GM18520 (cell line): ENCODE measurements around the gene ALDH4A1.
A peak's percentile ranks its signal among the peaks of the same experiment; 100 is the strongest.

ENCODE experiments used
- ATAC-seq: cut with Tn5 transposase; IDR thresholded peaks from one replicate; pipeline ENCODE4 v1.9.1; 2021; ENCODE audit not compliant: unreplicated experiment

The ALDH4A1 gene, protein sequence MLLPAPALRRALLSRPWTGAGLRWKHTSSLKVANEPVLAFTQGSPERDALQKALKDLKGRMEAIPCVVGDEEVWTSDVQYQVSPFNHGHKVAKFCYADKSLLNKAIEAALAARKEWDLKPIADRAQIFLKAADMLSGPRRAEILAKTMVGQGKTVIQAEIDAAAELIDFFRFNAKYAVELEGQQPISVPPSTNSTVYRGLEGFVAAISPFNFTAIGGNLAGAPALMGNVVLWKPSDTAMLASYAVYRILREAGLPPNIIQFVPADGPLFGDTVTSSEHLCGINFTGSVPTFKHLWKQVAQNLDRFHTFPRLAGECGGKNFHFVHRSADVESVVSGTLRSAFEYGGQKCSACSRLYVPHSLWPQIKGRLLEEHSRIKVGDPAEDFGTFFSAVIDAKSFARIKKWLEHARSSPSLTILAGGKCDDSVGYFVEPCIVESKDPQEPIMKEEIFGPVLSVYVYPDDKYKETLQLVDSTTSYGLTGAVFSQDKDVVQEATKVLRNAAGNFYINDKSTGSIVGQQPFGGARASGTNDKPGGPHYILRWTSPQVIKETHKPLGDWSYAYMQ

DNA sequence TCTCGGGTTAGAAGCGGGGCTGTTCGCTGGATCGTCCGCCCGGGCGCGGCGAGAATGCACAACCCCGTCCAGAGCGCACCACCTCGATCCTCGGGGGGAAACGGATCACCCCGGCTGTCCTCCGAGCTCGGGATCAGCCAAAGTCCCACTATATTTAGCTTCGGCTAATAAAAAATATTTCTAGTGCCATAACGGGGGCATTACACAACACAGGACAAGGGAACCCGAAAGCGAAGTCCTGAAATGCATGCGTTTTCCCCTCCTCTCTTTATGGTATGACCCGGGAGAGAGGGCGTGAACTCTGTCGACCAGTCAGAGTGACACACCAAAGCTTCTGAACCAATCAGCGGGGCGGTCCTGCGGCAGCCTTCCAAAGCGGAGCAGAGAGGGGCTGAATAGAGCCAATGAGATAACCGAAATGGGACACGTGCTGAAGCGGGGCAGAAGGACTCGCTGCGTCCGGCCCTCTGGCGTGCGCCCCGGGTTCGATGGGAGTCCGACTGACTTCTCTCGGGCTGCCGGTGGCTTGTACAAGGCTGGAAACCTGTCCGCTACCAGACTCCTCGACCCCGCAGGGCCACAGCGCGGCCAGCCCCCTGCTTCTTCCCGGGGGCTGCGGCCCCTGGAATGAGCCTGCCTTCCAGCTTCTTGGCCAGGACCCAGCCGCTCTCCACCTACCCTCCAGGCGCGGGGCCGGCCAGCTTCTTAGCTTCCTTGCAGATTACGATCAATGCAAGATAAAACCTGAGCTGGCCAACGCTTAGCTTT is at the start of gene ALDH4A1:
Gene ALDH4A1, minus strand, starts transcription at position 33 of the 768 bp plus-strand sequence. Its CDS starts 32 bp downstream, at position 1.
- peak; percentile 95 for ATAC-seq

DNA sequence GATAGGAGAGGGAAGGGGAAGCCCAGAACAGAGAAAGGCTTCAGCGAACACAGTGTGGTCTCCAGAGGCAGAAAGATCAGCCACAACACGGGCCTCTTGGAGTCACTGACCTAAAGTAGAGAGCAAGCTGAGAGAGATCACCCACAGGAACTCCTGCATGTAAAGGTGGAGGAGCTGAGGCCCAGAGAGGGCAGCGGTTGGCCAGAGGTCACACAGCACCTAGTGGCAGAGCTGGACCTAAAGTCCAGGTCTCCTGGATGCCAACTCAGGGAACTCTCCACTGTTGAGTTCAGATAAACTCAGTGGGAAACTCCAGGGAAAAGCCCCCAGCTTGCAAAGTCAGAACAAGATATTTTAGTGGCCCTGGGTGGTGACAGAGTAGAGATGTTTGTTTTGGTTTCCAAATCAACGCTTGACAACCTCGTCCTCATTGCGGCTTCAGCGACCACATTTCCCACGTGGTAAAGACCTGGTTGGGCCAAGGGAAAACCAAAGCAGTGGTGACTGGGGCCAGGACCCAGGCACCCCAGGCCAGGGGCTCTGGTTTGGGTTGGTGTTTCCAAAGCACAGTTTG is 49.5 kb upstream of the ALDH4A1 start:
- peak; percentile 39 for ATAC-seq

DNA sequence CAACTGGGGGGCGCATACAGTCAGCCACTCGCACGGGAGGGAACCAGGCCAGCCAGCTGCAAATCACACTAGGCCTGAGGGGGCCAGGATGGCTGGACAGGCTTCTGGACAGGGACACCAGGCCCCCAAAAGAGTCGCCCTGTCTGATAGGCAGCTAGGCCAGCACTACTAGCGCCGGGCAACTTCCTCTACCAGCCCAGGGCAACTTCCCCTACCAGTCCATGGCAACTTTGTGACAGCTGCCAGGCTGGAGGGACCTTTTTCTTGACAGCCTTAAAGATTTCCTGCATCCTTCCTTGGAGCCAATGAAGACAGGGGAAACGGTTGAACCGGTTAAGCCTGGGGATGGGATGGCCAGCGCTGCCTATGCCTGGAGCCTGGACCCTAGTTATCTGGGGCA is 49.1 kb upstream of the ALDH4A1 start:
- no peak for ATAC-seq

DNA sequence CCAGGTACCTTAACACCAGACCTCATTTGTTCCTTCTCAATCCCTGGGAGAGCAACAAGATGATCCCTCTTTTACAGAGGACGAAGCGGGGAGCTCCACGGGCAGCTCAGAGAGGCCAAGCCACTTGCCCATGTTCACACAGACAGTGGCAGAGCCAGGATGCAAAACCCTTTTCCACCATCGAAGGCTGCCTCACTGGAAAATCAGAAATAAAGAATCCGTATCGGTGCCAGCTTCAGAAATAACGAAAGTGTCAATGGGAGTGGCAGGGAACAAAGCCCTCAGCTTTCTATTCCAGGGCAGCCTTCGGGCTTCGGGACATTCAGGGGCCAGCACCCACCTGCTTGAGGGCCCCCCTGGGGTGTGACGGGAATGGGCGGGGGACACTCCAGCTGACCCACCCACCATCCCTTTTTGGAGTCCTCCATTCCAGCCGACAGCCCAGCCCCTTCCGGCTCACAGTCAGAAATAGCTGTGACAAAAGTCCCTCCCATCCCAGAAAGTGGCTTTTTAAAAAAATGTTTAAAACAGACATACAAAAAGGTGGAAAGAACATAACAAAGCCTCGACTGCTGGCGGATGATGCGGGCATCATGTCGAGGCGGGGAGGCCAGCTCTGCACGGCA is 48.2 kb upstream of the ALDH4A1 start:
- no peak for ATAC-seq

DNA sequence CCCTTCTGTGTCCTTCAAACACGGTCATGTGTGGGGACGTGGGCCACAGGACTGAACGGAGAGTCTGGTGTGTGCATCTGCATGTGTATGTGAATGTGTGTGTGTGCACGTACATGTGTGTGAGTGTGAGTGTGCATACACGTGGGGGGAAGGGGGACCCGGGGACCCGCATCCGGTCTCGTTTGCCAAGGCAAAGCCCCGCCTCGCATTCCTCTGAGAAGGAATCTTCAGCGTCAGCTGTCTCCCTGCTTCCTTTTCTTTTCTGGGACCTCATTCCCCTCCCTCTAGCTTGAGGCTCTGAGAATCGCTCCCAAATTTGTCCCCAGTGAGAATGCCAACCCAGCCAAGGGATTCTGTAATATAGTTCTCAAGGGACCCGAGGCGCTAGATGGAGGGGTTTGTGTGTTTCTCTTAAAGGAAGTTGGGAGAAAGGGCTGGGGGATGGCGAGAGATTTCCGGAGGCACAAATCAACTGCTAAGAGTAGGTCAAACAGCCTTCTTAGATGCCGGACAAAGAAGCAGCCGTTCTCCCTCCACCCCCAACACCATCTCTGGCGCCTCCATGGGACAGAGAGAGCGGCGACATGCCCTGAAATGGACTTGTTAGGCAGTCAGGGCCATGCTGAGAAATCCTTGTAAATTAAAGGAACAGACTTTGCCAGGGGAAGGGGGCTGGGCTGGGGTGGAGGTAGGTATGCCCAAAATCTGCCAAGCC is 47.5 kb upstream of the ALDH4A1 start:
- no peak for ATAC-seq

DNA sequence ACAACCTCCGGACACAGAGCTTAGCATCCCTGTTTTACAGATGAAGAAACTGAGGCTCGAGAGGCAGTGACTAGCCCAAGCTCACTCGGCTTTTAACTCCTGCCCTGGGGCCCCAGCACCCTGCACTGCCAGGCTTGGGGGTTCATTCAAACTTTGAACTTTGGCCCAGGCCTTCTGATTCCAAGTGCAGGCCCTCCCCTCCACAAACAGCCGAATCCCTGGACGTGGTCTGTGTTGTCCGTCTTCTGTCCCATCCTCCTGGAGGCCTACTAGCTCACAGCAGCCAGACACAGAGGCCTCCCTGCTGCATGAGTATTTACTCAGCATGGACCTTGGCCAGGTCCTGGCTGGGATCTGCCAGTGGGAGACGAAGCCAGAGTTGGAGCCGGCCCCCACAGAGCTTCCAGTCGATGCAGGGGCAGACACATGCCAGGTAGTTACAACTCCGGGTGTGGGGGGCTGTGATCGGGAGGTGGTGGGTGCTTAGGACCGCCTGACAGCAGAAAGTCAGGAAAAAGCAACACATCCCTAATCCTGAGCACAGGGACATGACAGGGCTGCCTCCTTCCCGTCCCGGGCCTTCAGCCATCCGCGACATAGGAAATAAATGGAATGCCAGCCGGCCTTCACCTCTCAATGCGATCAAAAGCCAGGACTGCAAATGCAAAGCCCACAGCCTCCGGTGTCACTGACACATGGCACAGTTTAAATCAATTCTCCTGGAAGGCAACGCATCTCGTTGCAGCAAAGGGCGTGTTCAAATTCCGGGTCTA is 46.7 kb upstream of the ALDH4A1 start:
- ATAC-seq, result no peak

DNA sequence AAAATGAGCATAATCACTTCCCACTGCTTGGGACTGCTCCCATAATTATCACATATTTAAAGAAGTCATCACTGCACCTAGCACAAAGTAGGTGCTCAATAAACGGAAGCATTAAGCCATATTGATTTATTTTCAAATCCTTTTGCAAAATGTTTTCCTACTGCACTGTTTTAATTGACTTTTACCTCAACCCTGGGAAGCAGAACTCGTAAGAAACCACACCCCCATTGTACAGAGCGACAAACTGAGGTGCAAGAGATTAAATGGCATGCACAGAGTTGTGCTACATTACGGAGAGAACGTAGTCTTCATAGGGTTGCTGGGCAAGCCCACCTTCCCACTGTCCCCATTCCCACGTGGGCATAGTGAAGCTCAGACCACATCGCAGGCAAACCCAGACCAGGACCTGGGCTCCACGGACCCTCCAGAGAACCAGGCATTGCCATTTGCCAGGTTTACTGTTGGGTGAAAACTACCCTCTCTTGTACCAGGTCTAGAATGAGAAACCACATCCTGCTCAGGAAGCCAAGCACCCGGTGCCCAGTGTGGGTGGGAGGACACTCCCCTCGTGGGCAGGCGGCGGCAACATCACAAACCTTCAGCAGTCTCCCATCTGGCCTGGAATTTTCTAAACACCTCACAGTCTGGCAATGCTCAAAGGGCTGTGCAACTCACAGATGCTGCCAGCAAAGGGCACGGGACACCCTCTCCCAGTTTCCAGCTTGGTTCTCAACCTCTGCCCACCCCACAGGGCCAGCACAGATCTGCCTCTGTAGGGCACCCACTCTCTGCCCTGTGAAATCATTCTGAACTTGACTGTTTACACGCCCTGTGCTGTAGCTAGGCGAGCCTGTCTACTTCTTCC is 45.9 kb upstream of the ALDH4A1 start:
- ATAC-seq, result no peak

DNA sequence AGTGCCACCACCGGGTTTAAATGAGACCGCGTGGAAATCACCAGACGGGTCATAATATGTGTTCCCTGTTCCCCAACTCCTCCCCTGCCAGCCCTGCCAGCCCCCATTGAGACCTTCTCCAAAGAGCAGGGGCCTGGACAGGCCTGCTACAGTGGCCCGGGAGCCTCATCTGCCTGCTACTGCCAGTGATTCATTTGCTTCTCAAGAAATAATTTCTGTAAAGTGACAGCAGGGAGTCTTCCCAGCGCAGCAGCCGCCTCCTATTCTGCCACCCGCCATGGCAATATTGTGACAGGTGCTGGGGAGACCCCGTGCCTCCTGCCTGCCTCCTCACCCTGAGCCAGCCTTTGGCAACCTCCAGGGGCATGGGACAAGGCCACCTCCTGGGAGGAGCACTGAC is 45.2 kb upstream of the ALDH4A1 start:
- no peak for ATAC-seq

DNA sequence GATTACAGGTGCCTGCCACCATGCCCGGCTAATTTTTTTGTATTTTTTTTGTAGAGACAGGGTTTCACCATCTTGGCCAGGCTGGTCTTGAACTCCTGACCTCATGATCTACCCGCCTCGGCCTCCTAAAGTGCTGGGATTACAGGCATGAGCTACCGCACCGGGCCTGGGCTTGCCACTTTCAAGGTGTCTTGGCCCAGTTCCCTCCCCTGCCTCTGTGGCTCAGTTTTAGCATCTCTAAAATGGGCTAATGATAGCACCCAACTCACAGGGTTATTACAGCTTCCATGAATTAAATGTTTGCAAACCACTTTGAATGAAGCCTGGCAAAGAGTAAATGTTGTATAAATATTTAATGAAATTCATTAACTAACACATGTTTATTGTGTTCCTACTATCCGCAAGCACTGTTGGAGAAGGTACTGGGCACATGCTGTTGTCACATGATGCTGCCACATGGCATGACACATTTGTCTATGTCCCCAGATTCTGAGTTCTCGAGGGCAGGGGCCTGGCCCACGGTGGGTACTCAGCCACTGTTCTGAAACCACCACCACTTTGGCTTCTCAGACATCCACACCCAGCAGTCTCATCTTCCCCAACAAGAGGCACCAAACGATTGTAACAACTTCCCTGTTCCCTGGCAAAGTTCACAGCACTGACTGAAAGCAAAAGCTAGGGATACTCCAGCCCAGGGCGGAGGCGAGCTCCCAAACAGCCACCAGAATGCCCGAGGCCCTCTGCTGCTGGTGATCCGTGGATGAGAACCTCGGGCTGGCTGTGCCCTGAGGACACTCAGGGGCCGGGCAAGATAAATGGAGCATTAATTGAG is 44.4 kb upstream of the ALDH4A1 start:
- ATAC-seq, result no peak

DNA sequence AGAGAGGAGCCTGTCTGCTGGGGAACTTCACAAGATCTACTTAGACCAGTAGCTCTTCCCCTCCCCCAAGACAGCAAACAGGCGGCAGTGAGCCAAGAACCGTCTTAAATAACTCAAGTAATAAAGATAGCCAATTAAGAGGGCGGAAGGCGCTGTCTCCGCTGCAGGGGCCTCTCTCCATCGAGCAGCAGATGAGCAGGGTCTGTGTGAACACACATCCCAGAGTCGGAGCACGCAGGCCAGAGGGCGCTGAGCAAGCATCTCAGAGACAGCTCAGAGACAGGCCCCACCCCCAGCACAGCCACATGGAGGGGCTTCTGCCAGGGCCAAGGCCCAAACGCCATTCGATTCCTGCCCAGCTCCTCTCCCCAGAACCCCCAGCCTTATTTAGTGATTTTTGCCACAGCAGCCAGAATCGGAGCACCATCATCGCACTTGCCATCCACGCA is 43.1 kb upstream of the ALDH4A1 start:
- ATAC-seq, result no peak

DNA sequence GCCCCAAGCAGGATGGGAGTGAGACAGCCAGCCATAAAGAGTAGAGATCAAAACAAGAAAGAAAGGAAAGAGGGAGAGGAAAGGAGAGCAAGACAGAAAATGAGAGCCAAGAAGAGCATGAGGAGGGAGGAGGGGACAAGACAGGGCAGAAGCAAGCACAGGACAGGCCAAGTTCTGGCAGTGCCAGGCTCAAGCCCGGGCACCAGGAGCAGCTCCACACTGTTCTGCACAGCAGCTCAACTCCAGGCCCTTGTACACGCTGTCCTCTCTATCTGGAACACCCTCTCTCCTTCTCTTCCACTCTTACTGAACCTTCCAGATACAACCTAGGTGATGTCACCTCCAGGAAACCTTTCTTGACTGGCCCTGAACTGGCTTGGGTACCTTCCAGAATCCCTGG is 42.5 kb upstream of the ALDH4A1 start:
- ATAC-seq, result no peak

DNA sequence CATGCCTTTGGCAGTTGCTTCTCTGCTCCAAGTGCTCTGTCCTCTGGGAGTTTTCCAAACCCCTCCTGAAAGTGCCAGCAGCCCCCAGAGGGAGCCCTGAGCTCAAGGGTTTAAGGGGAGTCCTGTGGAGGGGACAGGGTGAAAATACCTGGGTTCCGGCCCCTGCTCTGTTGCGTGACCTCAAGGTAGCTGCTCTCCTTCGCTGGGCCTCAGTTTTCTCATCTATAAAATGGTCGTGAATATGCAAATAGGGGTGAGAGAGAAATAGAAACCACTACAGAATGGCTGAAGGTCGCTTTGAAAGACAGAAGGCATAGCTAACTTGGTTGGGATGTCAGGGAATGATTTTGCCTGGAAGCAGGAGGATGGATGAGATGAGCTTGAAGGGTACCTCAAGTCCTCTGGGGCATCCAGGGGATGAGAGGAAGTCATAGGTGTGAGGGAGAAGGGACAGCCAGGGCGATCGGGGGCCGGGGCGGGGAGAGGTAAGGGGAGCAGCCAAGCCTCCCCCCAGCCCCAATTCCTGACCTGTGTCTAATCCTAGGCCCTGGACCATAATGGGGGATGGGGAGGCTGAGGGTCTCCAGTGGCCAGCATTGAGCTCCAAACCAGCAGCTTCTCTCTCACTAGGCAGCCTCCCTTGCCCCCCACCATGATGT is 41.7 kb upstream of the ALDH4A1 start:
- no peak for ATAC-seq

DNA sequence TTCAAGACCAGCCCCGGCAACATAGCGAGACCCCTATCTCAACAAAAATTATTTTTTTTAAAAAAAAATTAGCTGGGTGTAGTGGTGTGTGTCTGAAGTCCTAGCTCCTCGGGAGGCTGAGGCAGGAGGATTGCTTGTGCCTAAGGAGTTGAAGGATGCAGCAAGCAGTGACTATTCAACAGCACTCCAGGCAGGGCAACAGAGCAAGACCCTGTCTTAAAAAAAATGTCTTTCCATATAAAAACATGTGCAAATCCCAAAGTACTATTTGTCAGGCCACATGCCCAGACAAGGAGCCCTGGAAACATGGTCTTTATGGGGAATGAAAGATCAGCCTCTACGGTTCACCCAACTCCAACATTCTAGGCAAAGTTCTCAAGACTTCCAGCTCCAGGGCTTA is 40.8 kb upstream of the ALDH4A1 start:
- ATAC-seq, result no peak

DNA sequence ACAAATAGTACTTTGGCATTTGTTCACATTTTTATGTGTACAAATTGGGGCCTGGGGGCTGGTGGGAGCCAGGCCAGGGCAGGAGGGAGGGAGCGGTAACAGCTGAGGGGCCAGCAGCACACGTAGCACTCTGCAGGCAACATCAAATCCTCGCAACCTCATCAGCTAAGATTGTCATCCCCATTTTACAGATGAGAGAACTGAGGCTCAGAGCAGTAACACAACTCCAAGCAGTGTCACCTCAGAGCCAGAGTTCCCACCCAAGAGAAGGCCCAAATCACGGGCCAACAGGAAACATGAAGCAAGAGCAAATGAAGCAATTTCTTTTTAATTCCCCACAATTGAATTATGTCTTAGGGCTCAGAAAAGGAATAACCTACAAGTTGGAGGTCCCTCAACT is 40.0 kb upstream of the ALDH4A1 start:
- ATAC-seq, result no peak

DNA sequence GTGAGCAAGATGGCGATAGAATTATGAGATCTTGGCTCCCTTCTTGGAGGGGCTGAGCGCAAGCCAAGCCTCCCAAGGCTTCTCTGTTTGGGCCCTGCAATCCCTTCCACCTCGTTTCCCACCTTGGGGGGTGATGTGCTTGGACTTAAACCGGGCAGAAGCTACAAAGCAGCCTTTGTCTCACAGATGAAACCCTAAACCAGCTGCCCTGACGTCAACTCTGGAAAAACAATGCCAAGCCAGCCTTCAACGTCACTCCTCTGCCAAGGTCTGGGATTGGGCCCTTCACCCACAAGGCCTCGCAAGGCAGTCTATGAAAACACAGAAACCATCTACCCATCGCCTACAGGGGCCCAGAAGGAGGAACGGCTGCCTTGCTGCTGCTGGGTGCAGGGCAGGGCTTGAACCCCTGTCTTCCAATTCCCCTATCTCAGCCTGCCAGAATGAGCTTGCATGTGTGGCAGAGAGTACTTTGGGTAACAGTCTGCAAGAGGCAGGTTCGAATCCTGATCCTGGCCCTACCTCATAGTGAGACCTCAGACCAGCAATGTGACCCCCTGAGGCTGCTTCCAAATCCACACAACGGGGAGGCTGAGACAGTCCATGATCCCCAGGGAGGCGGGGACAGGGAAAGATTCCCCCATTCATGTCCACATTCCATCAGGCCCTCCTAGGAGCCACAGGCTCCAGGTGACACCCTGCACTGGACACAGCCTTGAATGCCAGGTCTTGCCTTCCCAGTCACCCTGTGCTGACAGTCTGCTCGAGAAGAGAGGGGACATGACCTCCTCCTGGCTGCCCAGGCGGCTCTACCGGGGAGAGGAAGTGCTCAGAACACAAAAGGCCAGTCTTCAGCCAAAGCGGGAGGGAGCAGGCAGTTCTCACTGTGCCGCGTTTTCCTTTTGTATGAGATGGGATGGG is 39.1 kb upstream of the ALDH4A1 start:
- no peak for ATAC-seq

DNA sequence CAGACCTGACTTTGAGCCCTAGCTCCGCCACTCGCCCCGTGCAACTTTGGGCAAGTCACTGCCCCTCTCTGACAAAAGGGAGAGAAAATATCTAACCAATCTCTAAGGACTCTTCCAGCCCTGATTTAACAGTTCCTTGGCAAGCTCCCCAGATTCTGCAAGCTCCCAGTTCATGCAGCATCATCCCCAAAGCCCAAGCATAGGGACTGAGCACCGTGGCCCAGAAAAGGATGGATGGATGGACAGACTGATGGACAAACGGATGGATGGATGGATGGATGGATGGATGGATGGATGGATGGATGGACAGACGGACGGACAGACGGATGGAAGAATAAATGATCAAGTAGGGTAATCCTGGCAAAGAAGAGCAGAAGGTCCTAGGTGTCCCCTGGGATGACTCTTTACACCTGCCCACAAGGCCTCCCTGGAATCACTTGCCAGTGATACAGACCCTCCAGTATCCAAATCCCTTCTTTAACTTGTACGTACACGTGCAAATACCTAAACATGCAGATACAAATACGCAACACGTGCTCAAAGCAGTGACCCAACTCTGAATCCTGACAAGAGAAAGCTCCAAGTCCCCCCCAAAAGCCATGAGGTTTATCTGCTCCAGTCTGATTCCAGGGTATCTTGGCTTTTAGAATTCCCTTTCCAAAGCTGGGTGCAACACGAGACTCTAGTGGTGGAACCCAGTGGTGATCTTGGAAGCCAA is 38.1 kb upstream of the ALDH4A1 start:
- ATAC-seq, result no peak
